Activated T-cell treated with anti-CD3 and anti-CD28 coated beads, Interleukin-2, amount 50 U/mL, for 72 hours (primary cell): ENCODE data around the gene CMIP. TPM values are rescaled to one million over a fixed set of nuclear protein-coding genes. Genes with fewer than 3 reads are reported as not detected.

ENCODE experiments used
- ATAC-seq, 2 donors: fragments of 150-1000 bp; cut with Tn5 transposase; replicated peaks in 1 of 2; 2 replicates each; pipeline ENCODE4 v1.10.0; 2021; ENCODE audit warnings: moderate library complexity in 2 of 2, mild to moderate bottlenecking in 1 of 2
- DNase-seq, 2 donors: peaks; one replicate each; pipeline ENCODE4 v3.0.0; 2021 to 2022; ENCODE audit warnings: mixed read lengths in 1 of 2
- H3K27ac Mint-ChIP-seq: one replicate; pipeline ENCODE4 v1.8.0; 2022; ENCODE audit warnings: mild to moderate bottlenecking, moderate library complexity, mixed read lengths
- H3K27me3 Mint-ChIP-seq: one replicate; pipeline ENCODE4 v1.8.0; 2022; ENCODE audit warnings: low read depth, mixed read lengths
- H3K36me3 Mint-ChIP-seq, 2 donors: one replicate each; pipeline ENCODE4 v1.8.0; 2022; ENCODE audit warnings: mixed read lengths in 2 of 2, mild to moderate bottlenecking in 1 of 2; ENCODE audit not compliant: insufficient read depth in 2 of 2
- H3K4me1 Mint-ChIP-seq: one replicate; pipeline ENCODE4 v1.8.0; 2022; ENCODE audit warnings: low read depth, mixed read lengths
- H3K4me3 Mint-ChIP-seq, 2 donors: one replicate each; pipeline ENCODE4 v1.8.0; 2022; ENCODE audit warnings: mild to moderate bottlenecking in 2 of 2, mixed read lengths in 2 of 2, moderate library complexity in 2 of 2
- H3K9me3 Mint-ChIP-seq, 2 donors: one replicate each; pipeline ENCODE4 v1.8.0; 2022; ENCODE audit warnings: mixed read lengths in 2 of 2
- total RNA-seq, 2 donors: library from RNA; stranded (reverse); gene quantifications; one replicate each; pipeline ENCODE4 v1.2.3, GENCODE V29; 2022

The CMIP gene
- total RNA-seq, 2 donors from 2014 or later, result 53.1 to 59.0 TPM

DNA sequence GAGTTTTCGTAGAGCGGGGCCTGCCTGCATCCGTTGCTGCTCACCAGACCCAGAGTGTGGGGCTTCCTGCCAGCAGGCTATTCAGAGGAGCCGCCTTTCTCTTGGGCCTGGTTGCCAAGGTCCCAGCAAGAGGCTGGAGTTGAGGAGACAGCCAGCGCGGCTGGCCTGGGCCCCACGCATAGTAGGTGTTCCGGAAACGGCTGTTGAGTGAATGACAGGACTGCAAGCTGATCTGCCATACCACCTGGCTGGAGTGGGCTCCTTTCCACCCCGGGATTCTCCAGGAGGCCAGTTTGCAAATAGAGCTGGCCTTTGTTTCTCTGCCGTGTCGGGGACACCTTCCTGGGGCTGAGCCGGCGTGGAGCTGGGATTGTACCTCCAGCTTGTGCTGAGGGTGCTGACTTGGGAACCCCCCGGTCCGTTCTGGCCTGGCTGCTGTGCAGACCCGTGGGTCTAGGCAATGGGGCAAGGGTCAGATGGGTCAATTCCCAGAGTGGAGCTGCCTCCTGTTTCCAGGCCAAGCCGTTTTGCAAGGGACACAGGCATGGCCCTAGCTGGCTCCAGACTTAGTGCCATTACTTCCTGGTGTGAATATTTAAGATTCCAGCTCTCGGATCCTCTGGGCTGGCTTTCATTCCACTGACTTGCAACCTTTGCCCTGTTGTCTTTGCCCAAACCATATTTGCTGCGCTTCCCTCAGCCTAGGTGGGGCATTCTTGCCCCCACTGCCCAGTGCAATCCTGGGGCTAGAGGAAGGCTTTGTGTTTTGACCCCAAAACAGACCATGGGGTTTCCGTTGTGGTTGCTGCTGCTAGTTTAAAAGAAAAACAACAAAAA, 68.8 kb downstream of the CMIP start:
- Mint-ChIP-seq H3K4me3 (no peak overlapping the region), H3K27me3 (no peaks in the 10 kb centered on the region), H3K9me3 (no peaks in the 10 kb centered on the region), H3K27ac (peak overlapping the region; percentile 26), H3K4me1 (peaks cover 6% of the 10 kb centered on the region), H3K36me3 (peaks cover 0 to 1% of the 10 kb centered on the region in 2 donors)
- ATAC-seq, result no peak
- no peak for DNase-seq

DNA sequence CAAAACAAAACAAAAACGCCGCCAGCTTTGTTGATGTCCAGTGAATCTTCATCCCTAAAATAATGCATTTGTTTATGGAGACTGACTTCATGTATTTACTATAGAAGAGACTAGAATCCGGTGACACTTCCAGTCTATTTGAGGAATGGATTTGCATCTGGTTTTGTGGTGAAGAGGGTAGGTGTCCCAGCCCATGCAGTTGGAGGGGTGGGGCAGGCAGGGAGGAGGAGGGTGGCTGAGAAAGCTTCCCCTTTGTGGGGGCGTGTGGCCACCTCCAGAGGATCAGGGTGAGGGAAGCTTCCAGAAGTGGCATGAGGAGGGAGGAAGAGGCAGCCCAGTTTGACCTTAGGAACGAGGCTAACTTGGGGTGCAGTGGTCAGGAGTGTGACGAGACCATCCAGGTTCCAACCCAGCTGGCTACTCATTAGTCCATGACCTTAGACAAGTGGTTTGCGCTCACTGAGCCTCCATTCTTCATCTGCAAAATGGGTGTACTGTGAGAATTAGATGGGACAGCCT, 69.5 kb downstream of the CMIP start:
- no peaks in the 10 kb centered on the region for H3K27me3 Mint-ChIP-seq
- no peak for DNase-seq
- peak overlapping the region; percentile 26 for H3K27ac Mint-ChIP-seq
- H3K9me3 Mint-ChIP-seq, result no peaks in the 10 kb centered on the region
- H3K4me3 Mint-ChIP-seq, result no peak overlapping the region
- no peak for ATAC-seq
- H3K4me1 Mint-ChIP-seq, result peaks cover 6% of the 10 kb centered on the region
- H3K36me3 Mint-ChIP-seq, result peaks cover 0 to 1% of the 10 kb centered on the region in 2 donors

DNA sequence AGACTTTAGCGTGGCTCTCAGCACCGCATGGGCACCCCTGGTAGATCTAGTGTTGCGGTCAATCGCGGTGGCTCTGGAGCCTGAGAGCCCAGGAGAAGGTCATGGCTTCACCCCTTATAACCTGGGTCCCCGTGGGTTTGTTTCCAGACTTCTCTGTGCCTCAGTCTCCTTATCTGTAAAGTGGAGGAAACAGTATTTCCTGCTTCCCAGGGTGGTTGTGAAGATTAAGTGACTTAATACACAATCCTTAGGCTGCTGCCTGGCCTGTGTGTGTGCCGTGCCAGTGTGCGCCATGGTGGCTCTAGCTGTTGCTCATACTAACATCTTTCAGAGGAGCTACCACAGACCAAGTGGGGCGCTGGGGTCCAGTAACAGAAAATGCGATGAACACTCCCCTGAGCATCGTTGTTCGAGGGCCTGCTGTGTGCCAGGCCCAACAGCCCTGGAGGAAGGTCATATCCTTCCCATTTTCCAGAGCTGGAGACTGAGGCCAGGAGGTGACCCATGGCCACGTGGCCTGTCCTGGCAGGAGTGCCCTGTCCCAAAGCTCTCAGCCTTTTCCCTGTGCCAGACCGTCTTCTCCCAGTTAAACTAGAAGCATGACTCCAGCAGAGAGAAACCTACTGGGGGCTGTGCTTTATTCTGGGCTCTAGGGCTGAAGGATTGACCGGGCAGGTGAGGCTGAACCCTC, 70.1 kb downstream of the CMIP start:
- ATAC-seq (no peak), DNase-seq (no peak)
- peaks cover 0 to 1% of the 10 kb centered on the region in 2 donors for H3K36me3 Mint-ChIP-seq
- no peaks in the 10 kb centered on the region for H3K9me3 Mint-ChIP-seq
- no peaks in the 10 kb centered on the region for H3K27me3 Mint-ChIP-seq
- H3K4me3 Mint-ChIP-seq, result no peak overlapping the region
- peaks cover 6% of the 10 kb centered on the region for H3K4me1 Mint-ChIP-seq
- no peak overlapping the region for H3K27ac Mint-ChIP-seq

DNA sequence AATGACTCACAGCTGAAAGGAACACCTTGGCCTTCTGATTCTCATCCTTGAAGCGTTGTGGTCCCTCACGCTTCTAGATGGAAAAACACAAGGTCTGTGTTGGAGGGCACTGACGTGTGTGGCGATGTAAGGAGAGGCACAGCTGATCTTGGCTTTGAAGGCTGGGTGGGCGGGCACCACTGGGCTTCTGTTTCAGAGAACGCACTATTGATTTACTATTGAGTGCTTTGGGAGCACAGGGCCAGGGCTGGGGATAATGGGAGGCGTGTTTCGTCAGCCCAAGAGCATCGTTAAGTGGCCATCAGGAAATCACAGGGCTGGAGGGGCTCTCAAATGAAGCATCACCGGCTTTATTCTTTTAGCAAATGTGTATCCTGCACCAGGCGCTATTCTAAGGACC, 70.7 kb downstream of the CMIP start:
- peaks cover 10% of the 10 kb centered on the region for H3K4me1 Mint-ChIP-seq
- no peak overlapping the region for H3K4me3 Mint-ChIP-seq
- H3K27me3 Mint-ChIP-seq, result no peaks in the 10 kb centered on the region
- H3K9me3 Mint-ChIP-seq, result no peaks in the 10 kb centered on the region
- H3K36me3 Mint-ChIP-seq, result peaks cover 0 to 1% of the 10 kb centered on the region in 2 donors
- DNase-seq (no peak), ATAC-seq (no peak)
- no peak overlapping the region for H3K27ac Mint-ChIP-seq

DNA sequence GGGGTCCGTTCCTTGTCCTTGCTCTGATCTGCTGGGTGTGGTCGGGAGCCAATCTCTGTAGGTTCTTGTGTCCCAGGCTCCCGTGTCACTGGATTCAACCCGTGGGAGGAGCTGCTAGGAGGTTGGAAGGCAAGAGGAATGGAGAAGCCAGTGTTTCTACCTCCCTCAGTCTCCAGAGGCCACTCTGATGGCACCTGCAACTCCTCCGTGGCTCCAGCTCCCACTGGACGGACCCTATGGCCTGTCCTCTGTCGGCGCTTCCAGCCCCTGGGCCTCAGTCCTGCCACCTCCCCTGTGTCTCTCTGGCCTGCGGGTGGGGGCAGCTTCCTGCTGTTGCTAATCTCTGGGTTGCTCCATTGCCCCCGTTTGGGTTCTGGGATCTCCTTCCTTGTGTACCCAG, 71.1 kb downstream of the CMIP start:
- no peak overlapping the region for H3K27ac Mint-ChIP-seq
- no peak for DNase-seq
- no peaks in the 10 kb centered on the region for H3K9me3 Mint-ChIP-seq

DNA sequence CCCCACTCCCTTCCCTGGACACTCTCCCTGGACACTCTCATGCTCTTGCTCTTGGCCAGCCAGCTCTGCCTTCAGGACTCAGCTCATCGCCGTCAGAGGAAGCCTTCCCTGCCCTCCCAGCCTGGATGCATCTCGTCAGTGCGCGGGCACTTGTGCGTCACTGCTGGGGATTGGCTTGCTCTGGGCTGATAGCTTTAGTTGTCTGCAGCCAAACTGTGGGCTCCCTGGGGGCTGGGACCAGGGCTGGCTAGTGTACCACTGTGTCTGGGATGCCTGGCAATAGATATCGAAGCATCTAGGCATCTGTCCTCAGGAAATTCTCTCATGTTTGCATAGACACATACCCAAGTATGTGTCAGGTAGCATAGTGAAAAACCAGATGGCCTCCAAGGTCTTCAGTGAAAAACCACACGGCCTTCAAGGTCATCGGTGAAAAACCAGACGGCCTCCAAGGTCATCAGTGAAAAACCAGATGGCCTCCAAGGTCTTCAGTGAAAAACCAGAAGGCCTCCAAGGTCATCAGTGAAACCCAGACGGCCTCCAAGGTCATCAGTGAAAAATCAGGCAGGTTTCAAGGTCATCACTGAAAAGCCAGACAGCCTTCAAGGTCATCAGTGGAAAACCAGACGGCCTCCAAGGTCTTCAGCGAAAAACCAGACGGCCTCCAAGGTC, 72.0 kb downstream of the CMIP start:
- H3K27me3 Mint-ChIP-seq, result no peaks in the 10 kb centered on the region
- H3K36me3 Mint-ChIP-seq, result peaks cover 0 to 1% of the 10 kb centered on the region in 2 donors
- peaks cover 22% of the 10 kb centered on the region for H3K4me1 Mint-ChIP-seq
- DNase-seq, result no peak
- no peak for ATAC-seq
- no peak overlapping the region for H3K4me3 Mint-ChIP-seq
- H3K9me3 Mint-ChIP-seq, result no peaks in the 10 kb centered on the region
- H3K27ac Mint-ChIP-seq, result no peak overlapping the region

More for the DNA sequence above, 71.1 kb downstream of the CMIP start:
- H3K36me3 Mint-ChIP-seq, result peaks cover 0 to 1% of the 10 kb centered on the region in 2 donors
- peaks cover 14% of the 10 kb centered on the region for H3K4me1 Mint-ChIP-seq
- no peak overlapping the region for H3K4me3 Mint-ChIP-seq
- no peaks in the 10 kb centered on the region for H3K27me3 Mint-ChIP-seq
- no peak for ATAC-seq

DNA sequence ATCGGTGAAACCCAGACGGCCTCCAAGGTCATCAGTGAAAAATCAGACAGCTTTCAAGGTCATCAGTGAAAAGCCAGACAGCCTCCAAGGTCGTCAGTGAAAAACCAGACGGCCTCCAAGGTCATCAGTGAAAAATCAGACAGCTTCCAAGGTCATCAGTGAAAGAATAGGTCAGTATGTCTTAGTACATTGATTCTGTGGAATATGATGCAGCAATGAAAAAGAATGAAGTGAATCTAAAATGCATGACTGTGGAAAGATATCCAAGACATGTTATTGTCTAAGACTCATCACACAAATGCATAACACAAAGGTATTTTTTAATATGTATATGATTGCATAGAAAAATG, 72.5 kb downstream of the CMIP start:
- ATAC-seq (no peak), DNase-seq (no peak)
- Mint-ChIP-seq H3K27ac (no peak overlapping the region), H3K27me3 (no peaks in the 10 kb centered on the region), H3K9me3 (no peaks in the 10 kb centered on the region), H3K4me1 (peaks cover 22% of the 10 kb centered on the region), H3K4me3 (no peak overlapping the region), H3K36me3 (no peaks in the 10 kb centered on the region)

DNA sequence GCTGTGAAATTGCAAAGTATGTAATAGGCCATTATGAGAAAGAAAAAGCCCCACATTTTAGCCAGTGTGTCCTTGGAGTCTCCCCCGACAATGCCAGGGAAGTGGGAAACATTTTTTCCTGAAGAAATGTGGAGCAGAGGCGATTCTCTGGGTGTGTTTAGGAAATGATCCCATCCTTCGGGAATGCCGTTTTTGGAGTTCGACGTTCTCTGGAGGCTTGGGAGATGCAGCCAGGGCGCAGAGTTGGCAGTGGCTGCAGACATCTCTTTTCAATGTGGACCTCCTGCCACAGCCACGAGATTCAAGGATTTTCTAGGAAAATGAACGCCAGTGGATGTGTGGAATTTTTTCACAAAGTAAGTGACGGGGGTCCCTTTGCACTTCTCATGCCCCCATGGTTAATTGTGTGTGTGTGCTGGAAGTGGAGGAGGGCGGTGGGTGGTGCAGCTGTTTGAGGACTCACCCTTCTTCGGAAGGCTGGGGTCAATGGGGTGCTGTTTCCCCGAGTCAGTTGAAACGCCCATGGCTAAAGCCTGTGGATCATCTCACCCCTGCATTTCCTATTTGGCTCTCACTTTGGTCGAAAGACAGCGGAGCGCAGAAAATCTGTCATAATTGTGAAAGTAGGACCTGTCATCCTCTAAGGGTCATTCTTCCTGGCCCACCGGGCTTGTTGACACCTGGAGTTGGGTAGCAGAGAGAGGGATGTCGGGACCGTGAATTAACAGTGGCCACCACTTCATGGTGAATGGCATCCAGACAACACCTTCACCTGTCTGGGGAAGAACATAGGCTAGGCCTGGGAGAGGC, 73.2 kb downstream of the CMIP start:
- Mint-ChIP-seq H3K36me3 (no peaks in the 10 kb centered on the region), H3K27me3 (no peaks in the 10 kb centered on the region), H3K9me3 (no peaks in the 10 kb centered on the region), H3K4me1 (peaks cover 27% of the 10 kb centered on the region), H3K27ac (no peak overlapping the region), H3K4me3 (no peak overlapping the region)
- ATAC-seq (no peak), DNase-seq (no peak)

DNA sequence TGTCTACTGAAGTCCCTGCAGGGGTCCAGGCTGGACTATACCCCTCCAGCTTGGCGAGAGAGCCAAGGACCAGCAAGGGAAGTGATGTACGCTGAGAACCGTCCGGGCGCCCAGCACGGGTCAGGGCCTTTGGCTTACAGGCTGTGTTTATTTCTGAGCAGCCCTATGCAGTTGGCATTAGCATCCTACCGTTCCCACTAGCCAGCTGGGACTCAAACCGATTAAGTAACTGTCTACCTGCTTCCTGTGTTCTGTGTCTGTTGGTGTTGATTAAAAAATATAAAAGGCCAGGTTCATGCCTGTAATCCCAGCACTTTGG, 73.8 kb downstream of the CMIP start:
- Mint-ChIP-seq H3K27me3 (no peaks in the 10 kb centered on the region), H3K9me3 (no peaks in the 10 kb centered on the region), H3K27ac (no peak overlapping the region), H3K4me1 (peaks cover 32% of the 10 kb centered on the region), H3K36me3 (peaks cover 2 to 4% of the 10 kb centered on the region in 2 donors), H3K4me3 (no peak overlapping the region)
- DNase-seq (no peak), ATAC-seq (no peak)

DNA sequence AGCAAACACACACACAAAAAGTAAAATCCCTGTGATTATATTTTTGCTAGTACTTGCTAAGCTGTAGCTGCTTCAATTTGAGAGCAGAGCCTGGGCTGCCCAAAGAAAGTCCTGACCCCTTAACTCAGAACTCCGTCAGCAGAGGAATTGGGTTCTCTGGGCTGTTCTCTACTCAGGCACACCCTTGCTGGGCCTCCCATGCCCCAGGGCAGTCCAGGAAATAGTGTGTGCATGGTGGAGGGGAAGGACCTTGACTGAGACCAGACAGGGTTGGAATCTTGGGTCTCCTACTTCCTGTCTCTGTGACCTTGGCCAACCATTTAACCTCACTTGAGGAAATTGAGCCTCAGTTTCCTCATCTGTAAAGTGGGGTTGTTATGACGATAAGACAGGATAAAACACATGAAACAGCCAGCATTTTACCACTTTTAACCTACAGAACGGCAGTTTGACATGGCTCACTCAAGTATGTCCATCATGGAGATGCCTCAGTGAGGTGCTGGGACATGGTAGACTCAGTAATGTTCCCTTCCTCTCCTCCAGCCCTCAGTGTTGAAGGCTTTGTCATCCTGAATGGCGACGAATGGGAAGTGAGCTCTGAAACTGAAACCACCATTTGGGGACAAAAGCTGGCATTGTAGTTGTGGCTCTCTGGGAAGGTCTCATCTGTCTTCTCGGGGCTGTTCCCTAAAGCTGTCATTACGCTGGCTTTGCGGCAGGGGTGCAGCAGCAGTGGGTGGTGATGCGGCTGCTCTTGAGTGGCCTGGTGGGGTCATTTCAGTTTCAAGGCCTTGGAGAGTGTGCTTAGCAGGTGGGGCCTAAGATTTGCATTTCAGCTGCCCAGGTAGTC, 74.9 kb downstream of the CMIP start:
- DNase-seq (no peak), ATAC-seq (no peak)
- no peaks in the 10 kb centered on the region for H3K9me3 Mint-ChIP-seq
- no peak overlapping the region for H3K27ac Mint-ChIP-seq
- H3K4me3 Mint-ChIP-seq, result no peak overlapping the region
- H3K27me3 Mint-ChIP-seq, result no peaks in the 10 kb centered on the region
- H3K4me1 Mint-ChIP-seq, result peaks cover 29% of the 10 kb centered on the region
- H3K36me3 Mint-ChIP-seq, result peaks cover 2 to 5% of the 10 kb centered on the region in 2 donors

DNA sequence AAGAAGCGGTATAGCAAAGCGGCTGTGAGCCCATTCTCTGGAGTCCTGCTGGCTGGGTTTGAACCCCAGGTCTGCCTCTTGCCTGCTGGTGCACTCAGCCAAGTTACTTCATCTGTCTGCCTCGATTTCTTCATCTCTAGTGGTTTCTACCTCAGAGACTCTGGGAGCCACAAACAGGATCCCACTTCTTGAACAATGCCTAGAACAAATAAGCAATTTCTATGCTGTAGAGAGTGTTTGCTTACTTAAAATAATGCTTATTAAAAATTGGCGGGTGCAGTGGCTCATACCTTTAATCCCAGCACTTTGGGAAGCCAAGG, 75.5 kb downstream of the CMIP start:
- Mint-ChIP-seq H3K36me3 (peaks cover 2 to 5% of the 10 kb centered on the region in 2 donors), H3K27ac (no peak overlapping the region), H3K27me3 (no peaks in the 10 kb centered on the region), H3K4me3 (no peak overlapping the region), H3K9me3 (no peaks in the 10 kb centered on the region), H3K4me1 (peaks cover 29% of the 10 kb centered on the region)
- no peak for ATAC-seq
- DNase-seq, result no peak

DNA sequence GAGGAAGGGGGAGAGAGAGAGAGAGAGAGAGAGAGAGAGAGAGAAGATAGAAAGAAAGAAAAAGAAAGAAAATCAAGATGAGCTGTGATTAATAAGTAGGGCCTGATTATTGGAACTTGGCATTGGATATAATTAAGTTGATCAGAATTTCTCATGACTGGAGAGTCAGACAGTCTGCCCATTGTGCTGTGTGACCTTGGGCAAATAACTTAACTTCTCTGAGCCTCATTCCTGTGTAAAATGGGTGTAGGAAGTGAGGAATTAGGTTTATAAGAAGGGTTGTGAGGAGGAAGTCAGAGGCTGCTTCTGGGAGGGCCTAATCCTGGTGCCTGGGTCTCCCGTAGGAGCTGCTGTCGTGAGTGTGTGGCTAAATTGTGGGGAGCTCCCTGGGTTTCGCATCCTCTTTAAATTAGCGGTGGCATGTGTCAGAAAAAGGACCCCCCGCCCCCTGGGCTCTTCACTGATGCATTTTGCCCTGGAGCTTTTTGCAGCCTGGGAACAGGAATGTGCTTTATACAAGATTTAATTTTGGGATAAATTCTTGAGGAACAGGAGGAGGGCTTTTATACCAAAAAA, 76.0 kb downstream of the CMIP start:
- peak overlapping the region in 1 of 2 donors; percentile 19 for H3K4me3 Mint-ChIP-seq
- peak overlapping the region; percentile 64 for H3K27ac Mint-ChIP-seq
- no peaks in the 10 kb centered on the region for H3K27me3 Mint-ChIP-seq
- DNase-seq, result no peak
- H3K9me3 Mint-ChIP-seq, result no peaks in the 10 kb centered on the region
- ATAC-seq, result no peak
- peaks cover 2 to 5% of the 10 kb centered on the region in 2 donors for H3K36me3 Mint-ChIP-seq
- peaks cover 29% of the 10 kb centered on the region for H3K4me1 Mint-ChIP-seq
